HAP-1 (cell line): ENCODE measurements around the gene ACTBL2.
"Not testable (repeated sequence)": the region's sequence is repeated elsewhere in the genome, so short reads cannot be mapped to it uniquely, and the experiment has no call there.

Experiments used
- DNase-seq, 2 experiments: peaks; one replicate each; pipeline ENCODE4 v3.0.0-alpha.2; 2016 to 2020; ENCODE audit warnings: low spot score in 2 of 2
- H3K27me3 ChIP-seq: fragments of 250-450 bp; sonication (Bioruptor Pico); 2 replicates; pipeline ENCODE4 v1.5.1; 2020; ENCODE audit warnings: low read depth, mild to moderate bottlenecking, moderate library complexity
- H3K36me3 ChIP-seq: fragments of 250-450 bp; sonication (Bioruptor Pico); replicated peaks from 2 replicates; pipeline ENCODE4 v1.5.1; 2020; ENCODE audit warnings: mild to moderate bottlenecking
- H3K4me1 ChIP-seq: fragments of 250-450 bp; sonication (Bioruptor Pico); 2 replicates; pipeline ENCODE4 v1.5.1; 2020; ENCODE audit warnings: mild to moderate bottlenecking
- H3K4me3 ChIP-seq: fragments of 250-450 bp; sonication (Bioruptor Pico); 2 replicates; pipeline ENCODE4 v1.5.1; 2020; ENCODE audit warnings: mild to moderate bottlenecking, moderate library complexity
- H3K9me3 ChIP-seq: fragments of 250-450 bp; sonication (Bioruptor Pico); 2 replicates; pipeline ENCODE4 v1.5.1; 2020; ENCODE audit warnings: mild to moderate bottlenecking, moderate library complexity
- in situ Hi-C: fragments of 300-500 bp; cut with MboI; formaldehyde crosslinking; loops from 3 replicates; pipeline ENCODE4 v1.14.3; 2020; ENCODE audit warnings: low sequenced_read_pairs, inconsistent platforms, mixed read lengths

ACTBL2 gene

DNA sequence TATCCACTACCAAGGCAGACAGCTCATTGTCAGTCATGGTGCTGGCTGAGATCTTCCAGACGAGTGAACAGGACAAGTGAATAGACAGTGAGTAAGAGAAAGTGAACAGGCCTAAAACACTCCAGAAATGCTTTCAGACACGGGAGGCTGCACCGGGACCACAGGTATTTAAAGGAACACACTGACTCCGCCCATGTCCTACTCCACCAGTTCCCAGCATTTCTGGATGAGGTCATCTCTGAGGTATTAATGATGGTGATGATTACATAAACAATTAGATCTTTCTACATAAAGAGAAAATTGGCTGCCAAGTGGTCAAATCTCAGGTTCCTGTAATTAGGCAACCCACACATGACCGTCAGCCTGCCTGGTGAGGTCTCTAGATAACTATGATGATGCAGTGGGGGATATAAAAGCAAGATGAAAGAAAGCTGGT is at the start of gene ACTBL2:
Gene ACTBL2, minus strand, starts transcription at position 141 of the 436 bp plus-strand sequence. Its CDS starts 104 bp downstream, at position 37.
- no peak for DNase-seq
- no peaks in the 10 kb centered on the region for H3K36me3 ChIP-seq
- in situ Hi-C loops, result no loop called here
- H3K4me1 ChIP-seq, result no peaks in the 10 kb centered on the region
- no peaks in the 10 kb centered on the region for H3K27me3 ChIP-seq
- H3K4me3 ChIP-seq, result no peak within 1 kb of the TSS
- no peaks in the 10 kb centered on the region for H3K9me3 ChIP-seq

DNA sequence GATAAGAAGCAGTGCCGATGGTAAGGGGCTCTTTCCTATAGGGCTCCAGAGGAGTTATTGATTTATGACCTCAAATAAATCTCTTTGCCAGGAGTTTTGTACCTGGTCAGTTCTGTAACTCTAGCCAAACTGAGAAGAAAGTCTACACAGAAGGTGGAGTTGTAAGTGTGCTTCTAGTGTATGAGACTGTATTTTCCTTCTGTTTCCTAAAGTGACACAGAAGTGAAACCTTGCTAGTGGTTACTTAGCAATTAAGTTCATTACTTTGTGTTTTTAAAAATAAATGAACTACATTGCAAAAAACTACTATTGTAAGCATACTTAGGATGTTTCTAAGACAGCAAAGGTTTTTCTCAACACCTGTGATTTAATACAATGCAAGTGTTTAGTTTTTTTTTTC is 48.7 kb upstream of the ACTBL2 start:
- in situ Hi-C loops, result no loop called here
- Histone ChIP-seq H3K9me3 (no peaks in the 10 kb centered on the region), H3K4me1 (no peaks in the 10 kb centered on the region), H3K36me3 (no peaks in the 10 kb centered on the region), H3K4me3 (no peak overlapping the region), H3K27me3 (no peaks in the 10 kb centered on the region)
- no peak for DNase-seq

DNA sequence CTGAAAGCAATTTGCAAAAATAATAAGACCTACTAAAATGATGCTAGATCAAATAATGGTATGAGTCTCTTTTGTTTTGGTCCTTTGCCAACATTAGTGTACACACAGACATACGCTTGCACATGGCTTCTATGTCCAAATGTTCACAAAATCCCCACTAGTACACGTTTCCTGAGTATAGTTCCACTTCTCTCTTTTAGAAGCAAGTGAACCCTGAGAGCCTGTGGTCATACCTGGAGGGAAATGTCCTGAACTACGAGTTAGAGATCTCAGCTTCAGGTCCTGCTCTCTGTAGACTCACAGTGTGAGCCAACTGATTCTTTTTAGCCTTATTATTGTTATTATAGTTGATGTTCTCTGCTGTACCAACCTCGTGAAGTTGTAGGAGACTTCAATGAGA is 47.3 kb upstream of the ACTBL2 start:
- in situ Hi-C loops, result no loop called here

GRCh38 chr5:57527870-57528269 is 45.3 kb upstream of the ACTBL2 start:
- in situ Hi-C loops, result no loop called here
- H3K9me3 ChIP-seq, result no peaks in the 10 kb centered on the region
- H3K27me3 ChIP-seq, result no peaks in the 10 kb centered on the region
- DNase-seq, result no peak
- H3K36me3 ChIP-seq, result no peaks in the 10 kb centered on the region
- H3K4me1 ChIP-seq, result no peaks in the 10 kb centered on the region
- H3K4me3 ChIP-seq, result no peak overlapping the region

More for the DNA sequence above, 47.3 kb upstream of the ACTBL2 start:
- H3K4me3 ChIP-seq, result no peak overlapping the region
- DNase-seq, result no peak
- H3K36me3 ChIP-seq, result no peaks in the 10 kb centered on the region
- no peaks in the 10 kb centered on the region for H3K27me3 ChIP-seq
- no peaks in the 10 kb centered on the region for H3K9me3 ChIP-seq
- no peaks in the 10 kb centered on the region for H3K4me1 ChIP-seq

DNA sequence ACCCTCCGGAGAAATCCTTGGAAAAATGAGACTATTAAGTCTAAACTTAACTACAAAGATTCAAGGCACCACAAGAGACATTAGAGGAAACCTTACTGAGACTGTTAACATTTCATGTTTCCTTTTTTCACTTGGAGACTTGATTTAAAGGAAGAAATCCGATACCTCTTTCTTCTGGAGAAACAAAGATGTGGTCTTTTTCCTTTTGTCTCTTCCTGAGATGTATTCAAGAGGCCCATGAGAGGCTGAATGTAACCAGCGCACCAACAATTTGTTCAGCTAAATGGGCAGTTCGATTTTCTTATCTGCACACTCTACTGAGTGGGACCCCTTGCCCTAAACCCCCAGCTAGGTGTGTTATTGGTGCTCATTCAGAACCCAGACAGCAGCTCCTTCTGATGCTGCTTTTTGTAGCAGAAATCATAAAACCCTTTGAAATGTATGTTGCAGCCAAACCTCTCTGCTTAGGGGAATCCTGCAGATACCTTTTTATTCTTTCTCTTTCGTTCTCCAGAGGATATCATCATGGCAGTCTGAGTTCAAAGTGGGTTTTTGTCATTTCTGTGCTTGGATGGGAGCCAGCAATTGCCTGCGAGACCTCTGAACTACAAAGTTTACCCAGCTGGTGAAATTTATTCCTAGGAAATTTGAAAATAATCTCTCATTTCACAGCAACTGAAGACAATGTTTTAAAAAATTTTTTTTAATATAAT is 41.9 kb upstream of the ACTBL2 start:
- no peak for DNase-seq
- in situ Hi-C loops, result no loop called here

GRCh38 chr5:57522477-57522876 is 39.9 kb upstream of the ACTBL2 start:
- H3K4me3 ChIP-seq, DNase-seq, H3K4me1 ChIP-seq, H3K9me3 ChIP-seq, H3K36me3 ChIP-seq, H3K27me3 ChIP-seq, in situ Hi-C loops: not testable (repeated sequence)

More for the DNA sequence above, 41.9 kb upstream of the ACTBL2 start:
- H3K4me3 ChIP-seq, result no peak overlapping the region
- H3K36me3 ChIP-seq, result no peaks in the 10 kb centered on the region
- no peaks in the 10 kb centered on the region for H3K4me1 ChIP-seq
- H3K27me3 ChIP-seq, result no peaks in the 10 kb centered on the region
- no peaks in the 10 kb centered on the region for H3K9me3 ChIP-seq

GRCh38 chr5:57518415-57518814 is 35.8 kb upstream of the ACTBL2 start:
- H3K27me3 ChIP-seq, H3K4me1 ChIP-seq, DNase-seq, H3K36me3 ChIP-seq, in situ Hi-C loops, H3K9me3 ChIP-seq, H3K4me3 ChIP-seq: not testable (repeated sequence)

GRCh38 chr5:57517250-57517649 is 34.6 kb upstream of the ACTBL2 start:
- Histone ChIP-seq H3K4me3 (no peak overlapping the region), H3K4me1 (no peaks in the 10 kb centered on the region), H3K27me3 (0 out of 2 replicates have a peak, but pooled peaks cover 2% of the 10 kb centered on the region), H3K9me3 (no peaks in the 10 kb centered on the region), H3K36me3 (no peaks in the 10 kb centered on the region)
- in situ Hi-C loops, result no loop called here
- DNase-seq, result no peak

DNA sequence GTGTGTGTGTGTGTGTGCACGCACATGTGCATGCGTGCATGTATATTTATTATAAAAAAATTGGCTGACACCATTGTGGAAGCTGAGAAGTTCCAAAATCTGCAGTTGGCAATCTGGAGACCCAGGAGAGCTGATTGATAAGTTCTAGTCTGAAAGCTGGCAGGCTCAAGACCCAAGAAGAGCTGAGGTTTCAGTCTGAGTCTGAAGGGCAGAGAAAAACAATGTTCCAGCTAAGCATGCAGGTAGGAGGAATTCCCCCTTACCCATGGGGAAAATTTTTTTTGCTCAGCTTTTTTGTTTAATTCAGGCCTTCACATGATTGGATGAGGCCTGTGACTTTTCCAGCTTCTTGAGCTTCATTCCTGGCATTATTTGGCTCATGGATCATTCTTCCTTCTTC is 31.2 kb upstream of the ACTBL2 start:
- in situ Hi-C loops, result no loop called here
- no peaks in the 10 kb centered on the region for H3K4me1 ChIP-seq
- no peak overlapping the region for H3K4me3 ChIP-seq
- no peak for DNase-seq
- H3K27me3 ChIP-seq, result 0 out of 2 replicates have a peak, but pooled peaks cover 2% of the 10 kb centered on the region
- no peaks in the 10 kb centered on the region for H3K36me3 ChIP-seq
- no peaks in the 10 kb centered on the region for H3K9me3 ChIP-seq

GRCh38 chr5:57511321-57511720 is 28.7 kb upstream of the ACTBL2 start:
- in situ Hi-C loops, result no loop called here
- Histone ChIP-seq H3K36me3 (no peaks in the 10 kb centered on the region), H3K9me3 (no peaks in the 10 kb centered on the region), H3K27me3 (0 out of 2 replicates have a peak, but pooled peaks cover 2% of the 10 kb centered on the region), H3K4me3 (no peak overlapping the region), H3K4me1 (no peaks in the 10 kb centered on the region)
- no peak for DNase-seq

- Histone ChIP-seq H3K36me3 (no peaks in the 10 kb centered on the region), H3K27me3 (0 out of 2 replicates have a peak, but pooled peaks cover 2% of the 10 kb centered on the region), H3K9me3 (no peaks in the 10 kb centered on the region), H3K4me1 (no peaks in the 10 kb centered on the region), H3K4me3 (no peak overlapping the region)
- in situ Hi-C loops, result loop anchor here (10.0 kb wide), 1 partner anchor 955 kb away; the partner anchor contains the start of gene PLK2
- DNase-seq, result no peak
These were observed 27.1 kb upstream of the ACTBL2 start for GRCh38 chr5:57509501-57510260.

DNA sequence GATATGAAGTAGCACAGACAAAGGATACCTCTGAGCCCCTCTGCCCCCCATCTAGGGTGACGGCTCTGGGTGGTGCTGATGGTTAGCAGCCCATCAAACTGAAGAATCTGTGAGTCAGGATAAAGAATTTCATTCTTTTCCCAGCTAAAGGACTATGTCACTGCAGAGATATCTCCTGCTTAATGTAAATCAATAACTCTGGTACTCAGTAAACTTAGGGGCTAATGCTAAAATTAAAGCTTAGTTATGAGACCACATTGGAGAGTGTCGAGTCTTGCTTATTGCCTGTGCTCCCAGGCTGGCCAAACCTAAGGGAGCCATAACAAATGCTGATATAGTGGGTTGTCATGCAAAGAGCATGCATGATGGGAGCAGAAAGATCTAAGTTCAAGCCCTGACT is 25.6 kb upstream of the ACTBL2 start:
- no peak for DNase-seq
- Histone ChIP-seq H3K9me3 (no peaks in the 10 kb centered on the region), H3K36me3 (no peaks in the 10 kb centered on the region), H3K4me3 (no peak overlapping the region), H3K4me1 (no peaks in the 10 kb centered on the region), H3K27me3 (0 out of 2 replicates have a peak, but pooled peaks cover 2% of the 10 kb centered on the region)
- in situ Hi-C loops, result loop anchor here (10.0 kb wide), 1 partner anchor 957 kb away; the partner anchor contains the start of gene PLK2

DNA sequence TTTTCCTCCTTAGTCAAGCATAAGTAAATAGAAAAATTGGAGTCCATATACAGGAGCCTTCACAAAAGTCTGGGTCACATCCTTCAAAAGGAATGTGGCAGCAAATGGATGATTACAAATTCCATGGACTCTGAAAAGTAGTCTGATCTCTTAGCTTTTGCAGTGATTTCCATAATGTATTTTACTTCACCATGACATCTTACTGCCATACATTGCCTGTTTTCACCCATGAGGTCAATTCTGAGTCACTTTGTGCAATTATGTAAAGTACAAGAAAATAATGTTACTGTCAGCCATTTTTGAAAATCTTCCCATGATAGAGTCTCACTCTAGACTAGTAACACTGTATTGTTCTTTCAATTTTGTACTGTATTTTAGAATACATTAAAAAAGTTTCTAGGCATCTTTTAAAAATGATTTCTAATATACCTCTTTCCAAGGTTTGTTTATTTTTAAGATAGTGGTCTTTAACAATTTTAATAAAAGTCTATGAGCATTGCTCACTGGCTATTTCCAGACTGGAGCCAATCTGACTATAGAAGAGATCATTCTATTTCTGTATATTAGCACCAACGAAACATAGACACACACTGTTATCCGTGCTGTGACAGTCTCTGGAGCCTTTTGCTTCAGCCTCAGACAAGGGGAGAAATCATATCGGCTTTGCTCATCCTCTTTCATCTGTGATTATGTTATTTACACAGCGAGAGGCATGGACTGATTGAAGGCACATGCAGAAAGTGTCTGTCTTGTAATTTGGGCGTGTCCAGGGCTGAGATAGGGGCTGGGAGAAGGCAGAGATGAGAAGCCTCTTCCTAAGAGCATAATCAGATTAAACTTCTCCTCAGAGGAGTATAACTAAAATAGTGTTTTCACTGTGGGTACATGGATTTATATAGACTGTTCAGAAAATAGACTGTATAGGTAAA is 22.9 kb upstream of the ACTBL2 start:
- H3K4me3 ChIP-seq, result no peak overlapping the region
- no peaks in the 10 kb centered on the region for H3K36me3 ChIP-seq
- H3K9me3 ChIP-seq, result no peaks in the 10 kb centered on the region
- no peak for DNase-seq
- no peaks in the 10 kb centered on the region for H3K27me3 ChIP-seq
- in situ Hi-C loops, result loop anchor here (10.0 kb wide), 1 partner anchor 959 kb away; the partner anchor contains the start of gene PLK2
- H3K4me1 ChIP-seq, result no peaks in the 10 kb centered on the region
